Endothelial cell of umbilical vein (primary cell): Measurements from ENCODE around the gene NECAB2. TPM values are rescaled to one million over a fixed set of nuclear protein-coding genes. Genes with fewer than 3 reads are reported as not detected.

ENCODE experiments used
- BruUV-seq: library from RNA; stranded (reverse); fragments of 400-500 nt; replicated peaks from 2 replicates; lab custom pipeline; 2021; lab: Mats Ljungman, UMichigan
- CTCF ChIA-PET: fragments of 300-600, 350-600 bp; sonication (Branson Sonifier 250); formaldehyde crosslinking; loops from one replicate; lab custom pipeline; 2021; ENCODE audit warnings: antibody characterized with exemption, inconsistent platforms; lab: Charles Lee
- POLR2A ChIA-PET: fragments of 300-600, 350-600 bp; sonication (Branson Sonifier 250); formaldehyde crosslinking; loops from one replicate; lab custom pipeline; 2021; ENCODE audit warnings: antibody characterized with exemption, inconsistent platforms; lab: Charles Lee
- DNase-seq: peaks from one replicate; pipeline ENCODE4 v3.0.0-alpha.2; 2011; ENCODE audit warnings: low read depth, low spot score
- FAIRE-seq: peaks from 2 replicates; lab custom pipeline; 2011; peaks lifted over from hg19 to GRCh38; lab: Jason Lieb, UNC
- H2AFZ ChIP-seq: 2 replicates; pipeline ENCODE4 v1.6.0; 2012; ENCODE audit warnings: low read depth, low read length, control low read depth, inconsistent platforms
- H3K27ac ChIP-seq: 2 replicates; pipeline ENCODE4 v1.5.1; 2011; ENCODE audit warnings: low read depth, mild to moderate bottlenecking, control low read depth, low read length, moderate library complexity; ENCODE audit not compliant: insufficient read depth
- H3K27me3 ChIP-seq, 2 experiments: 2 replicates each; pipeline versions ENCODE4 v1.6.0 to v1.6.1; 2011; ENCODE audit warnings: low read length in 2 of 2, mixed read lengths in 1 of 2; ENCODE audit not compliant: control insufficient read depth in 2 of 2, insufficient read depth in 2 of 2
- H3K36me3 ChIP-seq, 2 experiments: 2 replicates in 1 of 2; 3 replicates in 1 of 2; pipeline ENCODE4 v1.5.1; 2011; ENCODE audit warnings: low read length in 2 of 2, mild to moderate bottlenecking in 1 of 2, moderate library complexity in 1 of 2; ENCODE audit not compliant: control insufficient read depth in 2 of 2, insufficient read depth in 2 of 2; ENCODE audit errors: extremely low read depth in 1 of 2
- H3K4me1 ChIP-seq: 3 replicates; pipeline ENCODE4 v1.5.1; 2011; ENCODE audit warnings: mild to moderate bottlenecking, low read length; ENCODE audit not compliant: control insufficient read depth, insufficient read depth; ENCODE audit errors: extremely low read depth
- H3K4me2 ChIP-seq: 2 replicates; pipeline ENCODE4 v1.6.1; 2011; ENCODE audit warnings: low read length, control low read depth, mixed read lengths; ENCODE audit not compliant: insufficient read depth
- H3K4me3 ChIP-seq, 3 experiments: fragments of 200-600 bp in 1 of 3; sonication (generic), shearing (Covaris generic) in 1 of 3; replicated peaks in 1 of 3; 2 replicates each; pipeline ENCODE4 v1.5.1; 2011 to 2016; ENCODE audit warnings: control low read depth in 3 of 3, low read length in 3 of 3, mild to moderate bottlenecking in 2 of 3, inconsistent platforms in 1 of 3, low read depth in 1 of 3, moderate library complexity in 1 of 3; ENCODE audit not compliant: insufficient read depth in 1 of 3
- H3K79me2 ChIP-seq: 2 replicates; pipeline ENCODE4 v1.6.0; 2012; ENCODE audit warnings: low read length, inconsistent platforms; ENCODE audit not compliant: control insufficient read depth, insufficient read depth
- H3K9ac ChIP-seq: replicated peaks from 2 replicates; pipeline ENCODE3; 2011; ENCODE audit warnings: low read length, control low read depth; ENCODE audit not compliant: insufficient read depth; ENCODE audit errors: extremely low read depth
- H3K9me1 ChIP-seq: replicated peaks from 3 replicates; pipeline ENCODE4 v1.6.0; 2011; ENCODE audit warnings: mild to moderate bottlenecking, low read length; ENCODE audit not compliant: control insufficient read depth, insufficient read depth; ENCODE audit errors: extremely low read depth
- H3K9me3 ChIP-seq: replicated peaks from 2 replicates; pipeline ENCODE4 v1.5.1; 2012; ENCODE audit warnings: low read length, inconsistent platforms; ENCODE audit not compliant: control insufficient read depth, insufficient read depth
- H4K20me1 ChIP-seq: replicated peaks from 2 replicates; pipeline ENCODE3; 2011; ENCODE audit warnings: mild to moderate bottlenecking, low read length; ENCODE audit not compliant: control insufficient read depth, insufficient read depth; ENCODE audit errors: extremely low read depth
- CTCF ChIP-seq, 2 donors: IDR thresholded peaks; 1 replicate in 1 of 2; 2 replicates in 1 of 2; pipeline ENCODE4 v1.5.1; 2011; ENCODE audit warnings: low read length in 2 of 2, mild to moderate bottlenecking in 2 of 2, moderate library complexity in 2 of 2, control low read depth in 1 of 2, inconsistent platforms in 1 of 2, low read depth in 1 of 2; ENCODE audit not compliant: insufficient read depth in 1 of 2; ENCODE audit errors: extremely low read depth in 1 of 2
- EZH2 ChIP-seq: IDR thresholded peaks from 2 replicates; pipeline ENCODE4 v1.6.1; 2012; ENCODE audit warnings: borderline replicate concordance, low read depth, mild to moderate bottlenecking, moderate library complexity, low read length, inconsistent platforms; ENCODE audit not compliant: severe bottlenecking
- FOS ChIP-seq: IDR thresholded peaks from 2 replicates; pipeline ENCODE4 v1.6.1; 2011; ENCODE audit warnings: mild to moderate bottlenecking, low read length, moderate library complexity, borderline replicate concordance; ENCODE audit not compliant: insufficient read depth
- GATA2 ChIP-seq: IDR thresholded peaks from 2 replicates; pipeline ENCODE4 v1.7.0; 2011; ENCODE audit warnings: low read depth, mild to moderate bottlenecking, moderate library complexity, mixed read lengths, low read length; ENCODE audit not compliant: insufficient read length, insufficient read depth
- JUN ChIP-seq: IDR thresholded peaks from 2 replicates; pipeline ENCODE4 v1.6.1; 2011; ENCODE audit warnings: borderline replicate concordance, low read depth; ENCODE audit not compliant: insufficient read length, insufficient read depth
- MAX ChIP-seq: IDR thresholded peaks from 2 replicates; pipeline ENCODE4 v1.6.1; 2011; ENCODE audit not compliant: insufficient read depth, insufficient read length
- MYC ChIP-seq: IDR thresholded peaks from one replicate; pipeline ENCODE4 v1.6.1; 2011; ENCODE audit warnings: mild to moderate bottlenecking, low read depth, low read length
- POLR2A ChIP-seq: IDR thresholded peaks from 2 replicates; pipeline ENCODE4 v1.6.1; 2012; ENCODE audit warnings: low read depth, mild to moderate bottlenecking, control low read depth, low read length
- POLR2AphosphoS5 ChIP-seq: IDR thresholded peaks from 2 replicates; pipeline ENCODE4 v1.6.1; 2012; ENCODE audit warnings: low read depth, mild to moderate bottlenecking, control low read depth, low read length, moderate library complexity; ENCODE audit not compliant: insufficient read depth
- dilution Hi-C: fragments of 300-500 bp; cut with MboI; formaldehyde crosslinking; loops from one replicate; pipeline ENCODE4 v1.15.0; 2019; ENCODE audit warnings: low sequenced_read_pairs; ENCODE audit not compliant: extremely low pct_ligation_motif_present
- intact Hi-C: fragments of 100-400 bp; cut with micrococcal nuclease; formaldehyde crosslinking; loops from one replicate; pipeline ENCODE4 v1.10.0; 2022
- polyA plus RNA-seq, 4 experiments: library from polyadenylated mRNA; depleted of rRNA in 3 of 4; stranded (reverse) in 3 of 4; unstranded in 1 of 4; fragments of >200 nt; gene quantifications; 2 replicates each; pipeline versions ENCODE4 v1.2.1 to v1.2.3, GENCODE V29; 2011 to 2012; ENCODE audit warnings: missing spikeins in 1 of 4
- total RNA-seq: library from RNA; stranded (reverse); gene quantifications from 2 replicates; pipeline ENCODE4 v1.2.3, GENCODE V29; 2021

The NECAB2 gene
- total and polyA plus RNA-seq, 2 donors (not counting 3 experiments of a cell fraction or from before 2014, with no cell fraction given): 0.26 to 0.31 TPM

- CTCF ChIA-PET: no interaction called here
- Histone ChIP-seq H3K4me3 (no peak overlapping the region), H4K20me1 (no peaks in the 10 kb centered on the region), H3K9me1 (no peaks in the 10 kb centered on the region), H3K36me3 (no peaks in the 10 kb centered on the region), H3K27me3 (no peaks in the 10 kb centered on the region), H3K9ac (no peak overlapping the region), H3K79me2 (no peaks in the 10 kb centered on the region), H3K9me3 (no peaks in the 10 kb centered on the region), H3K4me2 (no peak overlapping the region), H2AFZ (no peak overlapping the region), H3K27ac (no peak overlapping the region), H3K4me1 (no peaks in the 10 kb centered on the region)
- POLR2A ChIA-PET: no interaction called here
- intact Hi-C loops: no loop called here
- no TSS peak for BruUV-seq
- FAIRE-seq (no peak), DNase-seq (no peak)
- TF ChIP-seq EZH2 (no peak), MAX (no peak), FOS (no peak), POLR2A (no peak), JUN (no peak), POLR2AphosphoS5 (no peak), MYC (no peak), CTCF (IDR thresholded peaks at IDR 0.05; ENCODE audit: extremely low read depth in 1 of 2, insufficient read depth in 1 of 2, low read depth in 1 of 2, low read length in 2 of 2) (no peak), GATA2 (no peak)
- dilution Hi-C loops: no loop called here
These were observed 68.1 kb downstream of the NECAB2 start for GRCh38 chr16:84036131-84036530.
